Measurements from ENCODE around the gene BAK1. TPM values are rescaled to one million over a fixed set of nuclear protein-coding genes. Genes with fewer than 3 reads are reported as not detected.
A peak's percentile ranks its signal among the peaks of the same experiment; 100 is the strongest.
"Not testable (repeated sequence)": the region's sequence is repeated elsewhere in the genome, so short reads cannot be mapped to it uniquely, and the experiment has no call there.

Gene BAK1
- total and polyA plus RNA-seq, 4 donors, result 5.3 to 15.3 (median 11.6) TPM

- H3K4me3 ChIP-seq (ENCODE audit: low read depth, low read length); H3K36me3 ChIP-seq (ENCODE audit: control insufficient read depth, insufficient read depth, low read length); DNase-seq (ENCODE audit: low read depth in 4 of 6, low spot score in 6 of 6); H3K27ac ChIP-seq (ENCODE audit: low read depth, low read length); H3K9me3 ChIP-seq (ENCODE audit: control insufficient read depth, insufficient read depth, low read length); H3K27me3 ChIP-seq (ENCODE audit: control insufficient read depth, insufficient read depth, low read length): not testable (repeated sequence)
- peaks cover 19% of the 10 kb centered on the region for H3K4me1 ChIP-seq (ENCODE audit: control insufficient read depth, insufficient read depth, low read length)
- 92% methylated on average over 3 of the region's 5 CpGs for WGBS (ENCODE audit: insufficient coverage)
Observed at GRCh38 chr6:33596894-33597293, 16.8 kb upstream of the BAK1 start.

GRCh38 chr6:33595001-33595846 is 15.1 kb upstream of the BAK1 start:
- peaks cover 9% of the 10 kb centered on the region for H3K27me3 ChIP-seq (ENCODE audit: control insufficient read depth, insufficient read depth, low read length)
- WGBS (ENCODE audit: insufficient coverage), result 81% methylated on average over 15 of the region's 18 CpGs
- H3K36me3 ChIP-seq (ENCODE audit: control insufficient read depth, insufficient read depth, low read length), result no peaks in the 10 kb centered on the region
- H3K4me3 ChIP-seq (ENCODE audit: low read depth, low read length), result no peak overlapping the region
- H3K4me1 ChIP-seq (ENCODE audit: control insufficient read depth, insufficient read depth, low read length), result peaks cover 34% of the 10 kb centered on the region
- no peak overlapping the region for H3K27ac ChIP-seq (ENCODE audit: low read depth, low read length)
- H3K9me3 ChIP-seq (ENCODE audit: control insufficient read depth, insufficient read depth, low read length), result no peaks in the 10 kb centered on the region
- DNase-seq (ENCODE audit: low read depth in 4 of 6, low spot score in 6 of 6), result no peak

GRCh38 chr6:33593414-33593727 is 13.3 kb upstream of the BAK1 start:
- no peaks in the 10 kb centered on the region for H3K36me3 ChIP-seq (ENCODE audit: control insufficient read depth, insufficient read depth, low read length)
- DNase-seq (ENCODE audit: low read depth in 4 of 6, low spot score in 6 of 6), result no peak
- peaks cover 41% of the 10 kb centered on the region for H3K4me1 ChIP-seq (ENCODE audit: control insufficient read depth, insufficient read depth, low read length)
- peak overlapping the region; percentile 16 for H3K4me3 ChIP-seq (ENCODE audit: low read depth, low read length)
- 10% methylated on average over 3 of the region's 4 CpGs for WGBS (ENCODE audit: insufficient coverage)
- H3K27ac ChIP-seq (ENCODE audit: low read depth, low read length), result no peak overlapping the region
- H3K27me3 ChIP-seq (ENCODE audit: control insufficient read depth, insufficient read depth, low read length), result peaks cover 9% of the 10 kb centered on the region
- no peaks in the 10 kb centered on the region for H3K9me3 ChIP-seq (ENCODE audit: control insufficient read depth, insufficient read depth, low read length)

- H3K27me3 ChIP-seq (ENCODE audit: control insufficient read depth, insufficient read depth, low read length), result peaks cover 9% of the 10 kb centered on the region
- DNase-seq (ENCODE audit: low read depth in 4 of 6, low spot score in 6 of 6), result peak in 1 of 6 donors; percentile 46
- no peaks in the 10 kb centered on the region for H3K36me3 ChIP-seq (ENCODE audit: control insufficient read depth, insufficient read depth, low read length)
- H3K27ac ChIP-seq (ENCODE audit: low read depth, low read length), result peak overlapping the region; percentile 47
- WGBS (ENCODE audit: insufficient coverage), result 13% methylated on average over 45 of the region's 57 CpGs
- peaks cover 41% of the 10 kb centered on the region for H3K4me1 ChIP-seq (ENCODE audit: control insufficient read depth, insufficient read depth, low read length)
- no peaks in the 10 kb centered on the region for H3K9me3 ChIP-seq (ENCODE audit: control insufficient read depth, insufficient read depth, low read length)
- H3K4me3 ChIP-seq (ENCODE audit: low read depth, low read length), result peak overlapping the region; percentile 16
Observed at GRCh38 chr6:33592595-33593413, 12.7 kb upstream of the BAK1 start.

- peaks cover 9% of the 10 kb centered on the region for H3K27me3 ChIP-seq (ENCODE audit: control insufficient read depth, insufficient read depth, low read length)
- no peaks in the 10 kb centered on the region for H3K36me3 ChIP-seq (ENCODE audit: control insufficient read depth, insufficient read depth, low read length)
- no peak for DNase-seq (ENCODE audit: low read depth in 4 of 6, low spot score in 6 of 6)
- H3K4me3 ChIP-seq (ENCODE audit: low read depth, low read length), result no peak overlapping the region
- H3K4me1 ChIP-seq (ENCODE audit: control insufficient read depth, insufficient read depth, low read length), result peaks cover 41% of the 10 kb centered on the region
- no peak overlapping the region for H3K27ac ChIP-seq (ENCODE audit: low read depth, low read length)
- 72% methylated on average over 7 of the region's 7 CpGs for WGBS (ENCODE audit: insufficient coverage)
- no peaks in the 10 kb centered on the region for H3K9me3 ChIP-seq (ENCODE audit: control insufficient read depth, insufficient read depth, low read length)
Observed at GRCh38 chr6:33592280-33592594, 12.2 kb upstream of the BAK1 start.

GRCh38 chr6:33591424-33592032 is 11.5 kb upstream of the BAK1 start:
- no peak for DNase-seq (ENCODE audit: low read depth in 4 of 6, low spot score in 6 of 6)
- Histone ChIP-seq H3K4me3 (ENCODE audit: low read depth, low read length) (no peak overlapping the region), H3K27me3 (ENCODE audit: control insufficient read depth, insufficient read depth, low read length) (peaks cover 9% of the 10 kb centered on the region), H3K27ac (ENCODE audit: low read depth, low read length) (no peak overlapping the region), H3K9me3 (ENCODE audit: control insufficient read depth, insufficient read depth, low read length) (no peaks in the 10 kb centered on the region), H3K36me3 (ENCODE audit: control insufficient read depth, insufficient read depth, low read length) (no peaks in the 10 kb centered on the region), H3K4me1 (ENCODE audit: control insufficient read depth, insufficient read depth, low read length) (peaks cover 41% of the 10 kb centered on the region)
- 97% methylated on average over 6 of the region's 9 CpGs for WGBS (ENCODE audit: insufficient coverage)

- WGBS (ENCODE audit: insufficient coverage), result 66% methylated on average over 14 of the region's 15 CpGs
- Histone ChIP-seq H3K27ac (ENCODE audit: low read depth, low read length) (peak overlapping the region; percentile 64), H3K36me3 (ENCODE audit: control insufficient read depth, insufficient read depth, low read length) (no peaks in the 10 kb centered on the region), H3K9me3 (ENCODE audit: control insufficient read depth, insufficient read depth, low read length) (no peaks in the 10 kb centered on the region), H3K4me3 (ENCODE audit: low read depth, low read length) (no peak overlapping the region), H3K27me3 (ENCODE audit: control insufficient read depth, insufficient read depth, low read length) (peaks cover 9% of the 10 kb centered on the region), H3K4me1 (ENCODE audit: control insufficient read depth, insufficient read depth, low read length) (peaks cover 49% of the 10 kb centered on the region)
- no peak for DNase-seq (ENCODE audit: low read depth in 4 of 6, low spot score in 6 of 6)
Observed at GRCh38 chr6:33590531-33591198, 10.6 kb upstream of the BAK1 start.

GRCh38 chr6:33589731-33590530 is 9.9 kb upstream of the BAK1 start:
- no peaks in the 10 kb centered on the region for H3K36me3 ChIP-seq (ENCODE audit: control insufficient read depth, insufficient read depth, low read length)
- WGBS (ENCODE audit: insufficient coverage), result 42% methylated on average over 9 of the region's 9 CpGs
- DNase-seq (ENCODE audit: low read depth in 4 of 6, low spot score in 6 of 6), result peak in 2 of 6 donors; percentile 58 to 74
- peaks cover 9% of the 10 kb centered on the region for H3K27me3 ChIP-seq (ENCODE audit: control insufficient read depth, insufficient read depth, low read length)
- H3K9me3 ChIP-seq (ENCODE audit: control insufficient read depth, insufficient read depth, low read length), result no peaks in the 10 kb centered on the region
- H3K4me3 ChIP-seq (ENCODE audit: low read depth, low read length), result no peak overlapping the region
- H3K27ac ChIP-seq (ENCODE audit: low read depth, low read length), result peak overlapping the region; percentile 64
- peaks cover 53% of the 10 kb centered on the region for H3K4me1 ChIP-seq (ENCODE audit: control insufficient read depth, insufficient read depth, low read length)

- Histone ChIP-seq H3K4me1 (ENCODE audit: control insufficient read depth, insufficient read depth, low read length) (peaks cover 53% of the 10 kb centered on the region), H3K9me3 (ENCODE audit: control insufficient read depth, insufficient read depth, low read length) (no peaks in the 10 kb centered on the region), H3K27me3 (ENCODE audit: control insufficient read depth, insufficient read depth, low read length) (peaks cover 9% of the 10 kb centered on the region), H3K27ac (ENCODE audit: low read depth, low read length) (no peak overlapping the region), H3K4me3 (ENCODE audit: low read depth, low read length) (no peak overlapping the region), H3K36me3 (ENCODE audit: control insufficient read depth, insufficient read depth, low read length) (no peaks in the 10 kb centered on the region)
- WGBS (ENCODE audit: insufficient coverage), result 36% methylated on average over 2 of the region's 4 CpGs
- no peak for DNase-seq (ENCODE audit: low read depth in 4 of 6, low spot score in 6 of 6)
Observed at GRCh38 chr6:33589392-33589730, 9.3 kb upstream of the BAK1 start.
